ENCODE measurements around the gene NELL1.

GRCh38 chr11:21429401-21429800 lies 760.0 kb downstream of the NELL1 start:
- no peak for TF ChIP-seq CTCF (IDR thresholded peaks at IDR 0.05; ENCODE audit: poor library complexity)
- no peak for TF ChIP-seq EZH2phosphoT487 (IDR thresholded peaks at IDR 0.05; ENCODE audit: low read depth, severe bottlenecking, unreplicated experiment)

Data from hepatocyte (in vitro differentiated cells).